ENCODE data around the gene RRAS2. TPM values are rescaled to one million over a fixed set of nuclear protein-coding genes. Genes with fewer than 3 reads are reported as not detected.
"Not testable (repeated sequence)": the region's sequence is repeated elsewhere in the genome, so short reads cannot be mapped to it uniquely, and the experiment has no call there.

Gene RRAS2
- 0.58 TPM for total RNA-seq (2013)
- polyA plus RNA-seq (under 1 TPM in 2 of 3 donors, not detected in 1; 0.19 to 0.31 TPM), polyA minus RNA-seq (0.16 and 0.28 TPM in 2 replicates), total RNA-seq (0.35 to 3.1 (median 0.80) reads per million in 11 experiments)

DNA sequence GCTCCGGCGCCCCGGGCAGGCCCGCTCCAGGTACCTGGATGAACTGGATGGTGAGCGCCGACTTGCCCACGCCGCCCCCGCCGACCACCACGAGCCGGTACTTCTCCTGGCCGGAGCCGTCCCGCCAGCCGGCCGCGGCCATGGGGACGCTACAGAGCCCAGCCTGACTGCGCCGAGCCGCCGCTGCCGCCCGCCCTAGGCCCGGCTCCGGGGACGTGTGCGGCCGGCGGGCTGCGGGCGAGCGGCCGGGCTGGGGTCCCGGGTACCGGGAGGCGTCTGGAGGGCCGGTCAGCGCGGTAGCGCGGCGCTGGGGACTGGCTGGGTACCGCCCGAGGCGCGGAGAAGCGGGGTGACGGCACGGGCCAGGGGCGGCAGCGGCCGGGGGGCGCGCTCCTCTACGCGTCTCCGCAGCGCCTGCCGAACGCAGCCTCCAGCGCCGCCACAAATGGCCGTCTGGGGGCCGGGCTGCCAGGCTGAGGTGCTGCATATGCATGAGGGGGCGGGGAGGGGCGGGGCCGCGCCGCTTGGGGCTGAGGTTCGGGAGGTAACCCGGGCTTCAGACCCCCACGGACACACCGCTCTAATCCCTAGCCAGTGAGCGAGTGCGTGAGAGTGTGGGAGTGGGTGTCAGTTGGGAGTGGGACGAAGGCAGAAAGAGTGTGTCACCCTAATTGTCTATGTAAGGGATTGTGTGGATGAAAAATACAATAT, at the start of gene RRAS2:
Gene RRAS2 (minus strand): TSS at position 455 of the 711 bp plus-strand sequence. CDS start 313 bp downstream, at position 142.
- intact Hi-C loops (cut with micrococcal nuclease), result no loop called here
- H3K27ac ChIP-seq (ENCODE audit: low read depth in 1 of 2, low read length in 2 of 2), result no peak within 1 kb of the TSS

GRCh38 chr11:14408612-14409011, 49.6 kb upstream of the RRAS2 start:
- Histone ChIP-seq H2AFZ (ENCODE audit: insufficient read depth, low read depth, low read length, poor library complexity, severe bottlenecking) (no peak overlapping the region), H3K36me3 (replicated peaks in 1 of 2; ENCODE audit: control insufficient read depth in 1 of 2, insufficient read depth in 2 of 2, low read length in 2 of 2) (no peaks in the 10 kb centered on the region), H3K9ac (ENCODE audit: insufficient read depth, low read length, poor library complexity, severe bottlenecking) (no peak overlapping the region), H3K4me3 (replicated peaks in 1 of 3; ENCODE audit: low read depth in 2 of 3, low read length in 3 of 3) (no peak overlapping the region), H4K20me1 (ENCODE audit: insufficient read depth, low read length) (no peaks in the 10 kb centered on the region), H3K27ac (ENCODE audit: low read depth in 1 of 2, low read length in 2 of 2) (no peak overlapping the region), H3K79me2 (ENCODE audit: insufficient read depth, low read length) (no peaks in the 10 kb centered on the region), H3K4me2 (replicated peaks; ENCODE audit: extremely low read depth, low read length, poor library complexity, severe bottlenecking) (no peak overlapping the region), H3K9me3 (replicated peaks in 1 of 2; ENCODE audit: control insufficient read depth in 1 of 2, insufficient read depth in 1 of 2, low read length in 2 of 2) (no peaks in the 10 kb centered on the region), H3K4me1 (ENCODE audit: control insufficient read depth in 1 of 2, insufficient read depth in 2 of 2, low read length in 2 of 2) (no peaks in the 10 kb centered on the region), H3K27me3 (ENCODE audit: control insufficient read depth in 2 of 2, insufficient read depth in 2 of 2, low read length in 2 of 2) (no peaks in the 10 kb centered on the region)
- Mint-ChIP-seq H3K27me3 (ENCODE audit: low read depth in 3 of 3) (peaks cover 0 to 4% (median 0%) of the 10 kb centered on the region in 3 donors), H3K4me1 (no peaks in the 10 kb centered on the region), H3K9me3 (no peaks in the 10 kb centered on the region), H3K4me3 (no peak overlapping the region), H3K27ac (no peak overlapping the region), H3K36me3 (no peaks in the 10 kb centered on the region)
- TF ChIP-seq, protein P1, sequence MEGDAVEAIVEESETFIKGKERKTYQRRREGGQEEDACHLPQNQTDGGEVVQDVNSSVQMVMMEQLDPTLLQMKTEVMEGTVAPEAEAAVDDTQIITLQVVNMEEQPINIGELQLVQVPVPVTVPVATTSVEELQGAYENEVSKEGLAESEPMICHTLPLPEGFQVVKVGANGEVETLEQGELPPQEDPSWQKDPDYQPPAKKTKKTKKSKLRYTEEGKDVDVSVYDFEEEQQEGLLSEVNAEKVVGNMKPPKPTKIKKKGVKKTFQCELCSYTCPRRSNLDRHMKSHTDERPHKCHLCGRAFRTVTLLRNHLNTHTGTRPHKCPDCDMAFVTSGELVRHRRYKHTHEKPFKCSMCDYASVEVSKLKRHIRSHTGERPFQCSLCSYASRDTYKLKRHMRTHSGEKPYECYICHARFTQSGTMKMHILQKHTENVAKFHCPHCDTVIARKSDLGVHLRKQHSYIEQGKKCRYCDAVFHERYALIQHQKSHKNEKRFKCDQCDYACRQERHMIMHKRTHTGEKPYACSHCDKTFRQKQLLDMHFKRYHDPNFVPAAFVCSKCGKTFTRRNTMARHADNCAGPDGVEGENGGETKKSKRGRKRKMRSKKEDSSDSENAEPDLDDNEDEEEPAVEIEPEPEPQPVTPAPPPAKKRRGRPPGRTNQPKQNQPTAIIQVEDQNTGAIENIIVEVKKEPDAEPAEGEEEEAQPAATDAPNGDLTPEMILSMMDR (IDR thresholded peaks at IDR 0.05), result no peak
- no peak for DNase-seq
- intact Hi-C loops (cut with micrococcal nuclease), result no loop called here
- WGBS (ENCODE audit: insufficient coverage), result no CpG with 5 or more reads among the region's 2 CpGs

More for the DNA sequence above, at the start of gene RRAS2:
- under 1% methylated on average over 77 of the region's 78 CpGs for WGBS (ENCODE audit: insufficient coverage)
- Mint-ChIP-seq H3K27me3 (ENCODE audit: low read depth in 3 of 3) (peaks cover 48 to 71% (median 56%) of the 10 kb centered on the region in 3 donors), H3K36me3 (no peaks in the 10 kb centered on the region), H3K4me3 (peak within 1 kb of the TSS; percentile 70 to 89), H3K9me3 (peaks cover 0 to 8% (median 2%) of the 10 kb centered on the region in 7 donors), H3K27ac (peak within 1 kb of the TSS in 2 of 7 donors; percentile 15 to 70), H3K4me1 (peaks cover 8% of the 10 kb centered on the region)
- H3K9ac ChIP-seq (ENCODE audit: insufficient read depth, low read length, poor library complexity, severe bottlenecking), result no peak within 1 kb of the TSS
- H3K4me1 ChIP-seq (ENCODE audit: control insufficient read depth in 1 of 2, insufficient read depth in 2 of 2, low read length in 2 of 2), result peaks cover 5 to 13% of the 10 kb centered on the region in 2 donors
- no peaks in the 10 kb centered on the region for H4K20me1 ChIP-seq (ENCODE audit: insufficient read depth, low read length)
- TF ChIP-seq, protein P1 (IDR thresholded peaks at IDR 0.05), result no peak
- H3K4me3 ChIP-seq (replicated peaks in 1 of 3; ENCODE audit: low read depth in 2 of 3, low read length in 3 of 3), result peak within 1 kb of the TSS in 2 of 3 experiments; percentile 28 to 56
- peak within 1 kb of the TSS; percentile 68 for H3K4me2 ChIP-seq (replicated peaks; ENCODE audit: extremely low read depth, low read length, poor library complexity, severe bottlenecking)
- no peaks in the 10 kb centered on the region for H3K36me3 ChIP-seq (replicated peaks in 1 of 2; ENCODE audit: control insufficient read depth in 1 of 2, insufficient read depth in 2 of 2, low read length in 2 of 2)
- peaks cover 38 to 46% of the 10 kb centered on the region in 2 donors for H3K27me3 ChIP-seq (ENCODE audit: control insufficient read depth in 2 of 2, insufficient read depth in 2 of 2, low read length in 2 of 2)
- no peaks in the 10 kb centered on the region for H3K79me2 ChIP-seq (ENCODE audit: insufficient read depth, low read length)
- peaks cover 0 to 10% of the 10 kb centered on the region in 2 donors for H3K9me3 ChIP-seq (replicated peaks in 1 of 2; ENCODE audit: control insufficient read depth in 1 of 2, insufficient read depth in 1 of 2, low read length in 2 of 2)
- peak within 1 kb of the TSS; percentile 63 for H2AFZ ChIP-seq (ENCODE audit: insufficient read depth, low read depth, low read length, poor library complexity, severe bottlenecking)
- peak in 1 of 3 donors; percentile 17 for DNase-seq

DNA sequence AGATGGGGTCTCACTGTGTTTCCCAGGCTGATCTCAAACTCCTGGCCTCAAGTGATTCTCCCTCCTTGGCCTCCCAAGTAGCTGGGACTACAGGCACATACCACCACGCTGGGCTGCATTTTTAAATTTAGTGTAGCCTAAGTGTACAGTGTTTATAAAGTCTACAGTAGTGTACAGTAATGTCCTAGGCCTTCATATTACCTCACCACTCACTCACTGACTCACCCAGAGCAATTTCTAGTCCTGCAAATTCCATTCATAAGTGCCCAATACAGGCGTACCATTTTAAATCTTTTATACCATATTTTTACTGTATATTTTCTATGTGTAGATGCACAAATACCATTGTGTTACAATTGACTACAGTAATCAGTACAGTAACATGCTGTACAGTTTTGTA, 47.1 kb upstream of the RRAS2 start:
- H3K4me1 ChIP-seq (ENCODE audit: control insufficient read depth in 1 of 2, insufficient read depth in 2 of 2, low read length in 2 of 2); H3K27ac Mint-ChIP-seq; H3K4me3 ChIP-seq (replicated peaks in 1 of 3; ENCODE audit: low read depth in 2 of 3, low read length in 3 of 3); intact Hi-C loops (cut with micrococcal nuclease); H4K20me1 ChIP-seq (ENCODE audit: insufficient read depth, low read length); H2AFZ ChIP-seq (ENCODE audit: insufficient read depth, low read depth, low read length, poor library complexity, severe bottlenecking); H3K27ac ChIP-seq (ENCODE audit: low read depth in 1 of 2, low read length in 2 of 2); H3K36me3 ChIP-seq (replicated peaks in 1 of 2; ENCODE audit: control insufficient read depth in 1 of 2, insufficient read depth in 2 of 2, low read length in 2 of 2); H3K4me2 ChIP-seq (replicated peaks; ENCODE audit: extremely low read depth, low read length, poor library complexity, severe bottlenecking); H3K27me3 Mint-ChIP-seq (ENCODE audit: low read depth in 3 of 3); DNase-seq; H3K79me2 ChIP-seq (ENCODE audit: insufficient read depth, low read length); H3K4me1 Mint-ChIP-seq; H3K36me3 Mint-ChIP-seq; H3K4me3 Mint-ChIP-seq; H3K9me3 Mint-ChIP-seq; H3K27me3 ChIP-seq (ENCODE audit: control insufficient read depth in 2 of 2, insufficient read depth in 2 of 2, low read length in 2 of 2); H3K9me3 ChIP-seq (replicated peaks in 1 of 2; ENCODE audit: control insufficient read depth in 1 of 2, insufficient read depth in 1 of 2, low read length in 2 of 2); H3K9ac ChIP-seq (ENCODE audit: insufficient read depth, low read length, poor library complexity, severe bottlenecking): not testable (repeated sequence)
- WGBS (ENCODE audit: insufficient coverage), result no CpG with 5 or more reads among the region's 2 CpGs

Data from CD14-positive monocyte (primary cell).